DOHH2 (cell line): Measurements from ENCODE around the gene BRPF3.

Experiments used
- CTCF ChIP-seq: fragments of 200-600 bp; sonication (generic); IDR thresholded peaks from one replicate; pipeline ENCODE4 v1.5.1; 2014; ENCODE audit warnings: antibody characterized with exemption, mild to moderate bottlenecking, low read depth, low read length; ENCODE audit not compliant: poor library complexity, severe bottlenecking
- EZH2phosphoT487 ChIP-seq: fragments of 200-600 bp; sonication (generic); IDR thresholded peaks from 2 replicates; pipeline ENCODE4 v1.6.1; 2017; ENCODE audit warnings: borderline replicate concordance, mild to moderate bottlenecking, antibody characterized with exemption, low read length, moderate library complexity, mixed read lengths

- TF ChIP-seq CTCF (no peak), EZH2phosphoT487 (no peak)
These were observed 52.4 kb downstream of the BRPF3 start for GRCh38 chr6:36248980-36249379.
